ENCODE results near the gene NOSIP. TPM values are rescaled to one million over a fixed set of nuclear protein-coding genes. Genes with fewer than 3 reads are reported as not detected.
A peak's percentile ranks its signal among the peaks of the same experiment; 100 is the strongest.

Gene NOSIP
- total RNA-seq, 1 experiment from 2014 or later: 66.1 TPM

DNA sequence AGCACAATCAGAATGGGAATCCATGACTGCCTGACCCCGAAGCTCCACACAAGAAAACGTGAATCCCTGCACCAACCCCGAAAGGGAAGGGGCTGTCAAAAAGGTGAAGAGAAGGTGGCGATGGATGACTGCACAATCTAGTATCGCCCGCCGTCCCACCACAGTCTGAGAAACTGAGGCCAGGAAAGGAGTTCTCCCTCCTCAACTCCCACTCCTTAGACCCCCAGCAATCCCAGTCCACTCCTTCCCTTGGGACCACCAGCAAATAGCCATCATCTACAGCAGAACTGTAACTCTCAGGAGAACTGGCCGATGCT lies 451 bp downstream of the NOSIP start:
- TF ChIP-seq SIN3A (IDR thresholded peaks at IDR 0.05; ENCODE audit: borderline replicate concordance, insufficient read depth, low read depth, low read length) (no peak), TCF7L2 (IDR thresholded peaks at IDR 0.05; ENCODE audit: low read depth, low read length) (no peak), POLR2AphosphoS5 (IDR thresholded peaks at IDR 0.05; ENCODE audit: low read depth, low read length) (no peak)
- TF ChIP-seq, protein P1, sequence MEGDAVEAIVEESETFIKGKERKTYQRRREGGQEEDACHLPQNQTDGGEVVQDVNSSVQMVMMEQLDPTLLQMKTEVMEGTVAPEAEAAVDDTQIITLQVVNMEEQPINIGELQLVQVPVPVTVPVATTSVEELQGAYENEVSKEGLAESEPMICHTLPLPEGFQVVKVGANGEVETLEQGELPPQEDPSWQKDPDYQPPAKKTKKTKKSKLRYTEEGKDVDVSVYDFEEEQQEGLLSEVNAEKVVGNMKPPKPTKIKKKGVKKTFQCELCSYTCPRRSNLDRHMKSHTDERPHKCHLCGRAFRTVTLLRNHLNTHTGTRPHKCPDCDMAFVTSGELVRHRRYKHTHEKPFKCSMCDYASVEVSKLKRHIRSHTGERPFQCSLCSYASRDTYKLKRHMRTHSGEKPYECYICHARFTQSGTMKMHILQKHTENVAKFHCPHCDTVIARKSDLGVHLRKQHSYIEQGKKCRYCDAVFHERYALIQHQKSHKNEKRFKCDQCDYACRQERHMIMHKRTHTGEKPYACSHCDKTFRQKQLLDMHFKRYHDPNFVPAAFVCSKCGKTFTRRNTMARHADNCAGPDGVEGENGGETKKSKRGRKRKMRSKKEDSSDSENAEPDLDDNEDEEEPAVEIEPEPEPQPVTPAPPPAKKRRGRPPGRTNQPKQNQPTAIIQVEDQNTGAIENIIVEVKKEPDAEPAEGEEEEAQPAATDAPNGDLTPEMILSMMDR (IDR thresholded peaks at IDR 0.05): no peak
- TF ChIP-seq, protein P2, sequence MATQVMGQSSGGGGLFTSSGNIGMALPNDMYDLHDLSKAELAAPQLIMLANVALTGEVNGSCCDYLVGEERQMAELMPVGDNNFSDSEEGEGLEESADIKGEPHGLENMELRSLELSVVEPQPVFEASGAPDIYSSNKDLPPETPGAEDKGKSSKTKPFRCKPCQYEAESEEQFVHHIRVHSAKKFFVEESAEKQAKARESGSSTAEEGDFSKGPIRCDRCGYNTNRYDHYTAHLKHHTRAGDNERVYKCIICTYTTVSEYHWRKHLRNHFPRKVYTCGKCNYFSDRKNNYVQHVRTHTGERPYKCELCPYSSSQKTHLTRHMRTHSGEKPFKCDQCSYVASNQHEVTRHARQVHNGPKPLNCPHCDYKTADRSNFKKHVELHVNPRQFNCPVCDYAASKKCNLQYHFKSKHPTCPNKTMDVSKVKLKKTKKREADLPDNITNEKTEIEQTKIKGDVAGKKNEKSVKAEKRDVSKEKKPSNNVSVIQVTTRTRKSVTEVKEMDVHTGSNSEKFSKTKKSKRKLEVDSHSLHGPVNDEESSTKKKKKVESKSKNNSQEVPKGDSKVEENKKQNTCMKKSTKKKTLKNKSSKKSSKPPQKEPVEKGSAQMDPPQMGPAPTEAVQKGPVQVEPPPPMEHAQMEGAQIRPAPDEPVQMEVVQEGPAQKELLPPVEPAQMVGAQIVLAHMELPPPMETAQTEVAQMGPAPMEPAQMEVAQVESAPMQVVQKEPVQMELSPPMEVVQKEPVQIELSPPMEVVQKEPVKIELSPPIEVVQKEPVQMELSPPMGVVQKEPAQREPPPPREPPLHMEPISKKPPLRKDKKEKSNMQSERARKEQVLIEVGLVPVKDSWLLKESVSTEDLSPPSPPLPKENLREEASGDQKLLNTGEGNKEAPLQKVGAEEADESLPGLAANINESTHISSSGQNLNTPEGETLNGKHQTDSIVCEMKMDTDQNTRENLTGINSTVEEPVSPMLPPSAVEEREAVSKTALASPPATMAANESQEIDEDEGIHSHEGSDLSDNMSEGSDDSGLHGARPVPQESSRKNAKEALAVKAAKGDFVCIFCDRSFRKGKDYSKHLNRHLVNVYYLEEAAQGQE (IDR thresholded peaks at IDR 0.05; ENCODE audit: insufficient read depth in 1 of 2, low read depth in 2 of 2, low read length in 1 of 2): no peak
- Histone ChIP-seq H3K27ac (ENCODE audit: low read length) (peak overlapping the region; percentile 87), H3K4me1 (ENCODE audit: control insufficient read depth, insufficient read depth, low read length) (peaks cover 5% of the 10 kb centered on the region; the same call in 1 of the 2 replicates), H3K27me3 (ENCODE audit: control insufficient read depth, insufficient read depth, low read length) (no peaks in the 10 kb centered on the region), H3K9me3 (ENCODE audit: control insufficient read depth, insufficient read depth, low read depth, low read length) (no peaks in the 10 kb centered on the region), H3K4me3 (ENCODE audit: low read depth in 2 of 2, low read length in 2 of 2) (peak overlapping the region; percentile 83 to 95), H3K36me3 (ENCODE audit: control insufficient read depth, insufficient read depth, low read length) (peaks cover 7% of the 10 kb centered on the region)
- ATAC-seq (no peak), DNase-seq (ENCODE audit: low read depth, low spot score) (no peak)
- no TSS peak for BruUV-seq (replicated peaks)
- ChIA-PET CTCF (interaction anchor here (0.6 to 0.9 kb wide), 2 partner anchors 10 to 72 kb away, joined by 3 to 8 read pairs; no protein-coding TSS in a partner anchor), POLR2A (interaction anchor here (0.6 to 0.7 kb wide), 2 partner anchors 99 to 138 kb away, joined by 3 to 9 read pairs; no protein-coding TSS in a partner anchor)
- intact Hi-C loops (cut with micrococcal nuclease; ENCODE audit: unreplicated experiment): no loop called here
- in situ Hi-C loops (cut with HindIII; ENCODE audit: low pct_unique_long_range_greater_than_20kb, low sequenced_read_pairs): no loop called here

DNA sequence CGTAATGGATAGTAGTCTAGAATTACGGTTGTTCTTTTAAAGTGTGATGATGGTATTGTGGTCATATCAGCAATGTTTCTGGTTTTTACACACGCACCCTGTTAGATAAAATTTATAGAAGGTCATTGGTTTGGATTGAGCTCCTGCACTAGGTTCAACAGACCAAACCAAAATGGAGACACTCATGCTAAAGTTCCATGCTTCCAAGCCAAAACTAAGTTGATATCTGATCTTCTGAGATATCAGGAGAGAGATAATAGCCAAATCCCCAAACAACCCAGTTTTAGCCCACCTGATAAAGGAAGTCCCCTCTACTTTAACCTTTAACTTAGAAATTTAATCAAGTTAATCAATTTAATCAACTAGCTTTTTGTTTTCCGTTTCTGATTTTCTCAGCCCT lies 1.2 kb downstream of the NOSIP start:
- CTCF ChIA-PET: no interaction called here
- in situ Hi-C loops (cut with HindIII; ENCODE audit: low pct_unique_long_range_greater_than_20kb, low sequenced_read_pairs): no loop called here
- Histone ChIP-seq H3K4me3 (ENCODE audit: low read depth in 2 of 2, low read length in 2 of 2) (peak overlapping the region; percentile 83 to 95), H3K36me3 (ENCODE audit: control insufficient read depth, insufficient read depth, low read length) (peaks cover 7% of the 10 kb centered on the region), H3K27me3 (ENCODE audit: control insufficient read depth, insufficient read depth, low read length) (no peaks in the 10 kb centered on the region), H3K27ac (ENCODE audit: low read length) (peak overlapping the region; percentile 87; the same call in 1 of the 2 replicates), H3K9me3 (ENCODE audit: control insufficient read depth, insufficient read depth, low read depth, low read length) (no peaks in the 10 kb centered on the region), H3K4me1 (ENCODE audit: control insufficient read depth, insufficient read depth, low read length) (peaks cover 5% of the 10 kb centered on the region; the same call in 1 of the 2 replicates)
- POLR2A ChIA-PET: no interaction called here
- BruUV-seq (replicated peaks): TSS peak; percentile 88
- no peak for TF ChIP-seq POLR2AphosphoS5 (IDR thresholded peaks at IDR 0.05; ENCODE audit: low read depth, low read length)
- TF ChIP-seq TCF7L2 (IDR thresholded peaks at IDR 0.05; ENCODE audit: low read depth, low read length): no peak
- TF ChIP-seq SIN3A (IDR thresholded peaks at IDR 0.05; ENCODE audit: borderline replicate concordance, insufficient read depth, low read depth, low read length): no peak
- TF ChIP-seq, protein P2 (IDR thresholded peaks at IDR 0.05; ENCODE audit: insufficient read depth in 1 of 2, low read depth in 2 of 2, low read length in 1 of 2): no peak
- TF ChIP-seq, protein P1 (IDR thresholded peaks at IDR 0.05): no peak
- no peak for ATAC-seq
- DNase-seq (ENCODE audit: low read depth, low spot score): no peak
- intact Hi-C loops (cut with micrococcal nuclease; ENCODE audit: unreplicated experiment): no loop called here
